Left cardiac atrium (tissue), 4 donors: ENCODE results near the gene SYDE2. TPM values are rescaled to one million over a fixed set of nuclear protein-coding genes. Genes with fewer than 3 reads are reported as not detected.

Experiments used
- ATAC-seq, 2 donors: fragments of 200-7000 bp; cut with Tn5 transposase; one replicate each; pipeline ENCODE4 v1.9.1; 2020; ENCODE audit warnings: mild to moderate bottlenecking in 2 of 2, moderate library complexity in 2 of 2
- DNase-seq: peaks from one replicate; pipeline ENCODE4 v3.0.0-alpha.2; 2020
- intact Hi-C, 2 donors: fragments of 100-400 bp; cut with DNase I; formaldehyde crosslinking; loops; one replicate each; pipeline versions ENCODE4 v1.14.1 to v1.15.1; 2022 to 2023
- microRNA-seq, 2 donors: library from miRNA; unstranded; fragments of <30 nt; microRNA quantifications; one replicate each; pipeline ENCODE4 v1.2.0, GENCODE V29; 2020
- total RNA-seq, 2 donors: library from RNA; stranded (reverse); fragmentation: NEBNext Ultra II Directional; extraction: Animal tissue kit (Norgen Biotek cat#: 25700); gene quantifications; one replicate each; pipeline ENCODE4 v1.2.1, GENCODE V29; 2021
- donor health status: DM: no; HTN: yes; CAD: no.
- donor health status: DM: no; HTN: yes; CAD: no; lungs with severe emphysema.
- donor health status: DM: yes; HTN: yes; CAD: no.
- donor health status: Dilated cardiomyopathy.

The SYDE2 gene
- total RNA-seq, 2 donors from 2014 or later = 14.3 to 14.5 TPM

DNA sequence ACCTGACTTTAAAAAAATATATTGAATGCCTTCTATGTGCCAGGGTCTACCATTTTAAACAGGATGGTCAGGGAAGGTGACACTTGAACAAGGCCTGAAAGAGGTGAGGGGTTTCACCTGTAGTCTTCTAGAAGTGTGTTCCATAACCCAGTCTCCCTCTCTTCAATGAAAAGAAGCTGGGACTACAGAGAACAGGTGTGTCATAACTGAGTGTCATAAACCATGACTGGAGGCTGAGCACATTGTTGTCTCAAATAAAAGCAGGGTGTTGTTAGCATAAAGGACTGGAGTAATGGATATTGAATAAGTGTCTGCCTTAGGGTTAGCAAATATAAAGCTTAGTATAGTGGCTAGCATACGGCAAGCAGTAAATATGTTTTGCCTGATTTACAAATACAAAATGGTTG, 65.4 kb downstream of the SYDE2 start:
- no peak for DNase-seq
- intact Hi-C loops = no loop called here
- no peak for ATAC-seq

GRCh38 chr1:85134583-85135391, 66.0 kb downstream of the SYDE2 start:
- intact Hi-C loops = no loop called here
- DNase-seq (no peak), ATAC-seq (peak in 1 of 2 donors; percentile 63)

- no peak for DNase-seq
- no peak for ATAC-seq
- intact Hi-C loops = no loop called here
Measured at GRCh38 chr1:85133565-85134159, 67.2 kb downstream of the SYDE2 start.

- DNase-seq = no peak
- ATAC-seq = no peak
- intact Hi-C loops = no loop called here
Measured at GRCh38 chr1:85132078-85132720, 68.6 kb downstream of the SYDE2 start.

GRCh38 chr1:85128316-85128715, 72.5 kb downstream of the SYDE2 start:
- DNase-seq (no peak), ATAC-seq (no peak)
- intact Hi-C loops = no loop called here

GRCh38 chr1:85125891-85126290, 74.9 kb downstream of the SYDE2 start:
- intact Hi-C loops = no loop called here
- no peak for ATAC-seq
- DNase-seq = no peak

DNA sequence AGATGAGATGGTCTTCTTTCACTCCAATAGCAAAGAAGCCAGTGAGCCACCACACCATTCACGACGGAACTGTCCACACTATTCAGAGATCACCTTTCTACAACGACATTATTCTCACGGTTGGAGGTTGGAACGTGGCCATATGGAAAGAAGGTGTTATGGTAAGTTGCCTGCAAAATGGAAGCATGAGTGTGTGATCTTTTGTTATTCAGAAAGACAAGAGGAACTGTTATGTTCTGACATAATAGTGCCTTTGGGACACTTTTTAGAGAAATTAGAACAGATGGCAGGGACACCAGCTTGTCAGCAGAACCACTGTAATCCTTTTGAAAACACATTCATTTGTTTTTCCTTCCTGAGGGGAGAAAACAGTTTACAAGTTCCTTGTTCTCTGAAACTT, 76.7 kb downstream of the SYDE2 start:
- DNase-seq (no peak), ATAC-seq (no peak)
- intact Hi-C loops = no loop called here

DNA sequence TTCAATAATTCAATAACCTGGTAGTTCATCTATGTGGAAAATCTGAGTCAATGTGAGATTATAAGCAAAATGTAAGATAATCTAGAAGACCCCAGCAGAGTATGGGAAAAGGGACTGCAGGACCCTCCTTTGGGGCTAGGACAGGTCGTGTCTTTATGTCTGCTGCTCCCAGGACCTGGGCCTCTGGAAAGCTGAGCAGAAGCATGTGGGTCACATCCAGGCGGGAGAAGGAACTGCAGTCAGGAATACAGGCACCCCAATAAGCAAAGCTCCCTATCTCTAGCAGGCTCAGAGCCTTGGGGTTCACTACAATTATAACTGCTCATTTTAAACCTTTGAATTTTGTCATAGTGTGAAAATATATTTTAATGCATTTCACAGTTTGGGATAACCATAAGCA, 78.6 kb downstream of the SYDE2 start:
- DNase-seq (no peak), ATAC-seq (no peak)
- intact Hi-C loops = no loop called here

DNA sequence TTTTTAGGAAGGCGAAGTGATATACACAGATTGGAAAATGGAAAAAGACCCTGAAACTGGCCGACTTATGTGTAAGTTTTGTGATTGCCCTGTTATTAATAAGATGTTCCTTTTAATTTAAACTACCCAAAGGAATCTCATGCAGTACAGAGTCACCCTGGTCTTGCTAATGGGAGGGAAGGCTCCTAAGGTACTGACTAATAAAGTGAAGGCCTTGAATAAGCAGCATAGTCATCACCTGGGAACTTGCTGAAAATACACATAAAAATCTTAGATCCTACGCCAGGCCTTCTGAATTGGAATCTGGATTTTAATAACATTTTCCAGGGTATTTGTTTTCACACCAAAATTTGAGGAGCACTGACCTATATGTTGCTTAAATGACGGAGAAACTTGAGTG, 79.1 kb downstream of the SYDE2 start:
- intact Hi-C loops = no loop called here
- no peak for DNase-seq
- ATAC-seq = no peak

DNA sequence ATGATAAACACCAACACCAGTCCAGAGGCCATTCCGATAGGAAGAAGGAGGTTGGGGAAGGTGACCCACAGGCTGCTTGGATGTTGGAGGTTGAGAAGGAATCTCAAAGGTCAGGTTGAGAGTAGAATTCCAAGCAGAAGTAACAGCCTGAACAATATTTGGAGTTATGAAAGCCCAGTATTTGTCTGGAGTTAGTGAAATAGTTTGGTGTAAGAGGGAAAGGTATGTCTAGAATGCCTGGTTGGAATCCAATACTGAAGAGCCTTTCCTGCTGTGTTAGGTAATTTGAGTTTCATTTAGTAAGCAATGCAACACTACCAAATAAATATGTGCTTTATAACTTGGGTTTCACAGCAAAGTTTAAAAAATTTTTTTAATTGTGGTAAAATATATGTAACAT, 82.1 kb downstream of the SYDE2 start:
- no peak for ATAC-seq
- intact Hi-C loops = no loop called here
- DNase-seq = no peak

DNA sequence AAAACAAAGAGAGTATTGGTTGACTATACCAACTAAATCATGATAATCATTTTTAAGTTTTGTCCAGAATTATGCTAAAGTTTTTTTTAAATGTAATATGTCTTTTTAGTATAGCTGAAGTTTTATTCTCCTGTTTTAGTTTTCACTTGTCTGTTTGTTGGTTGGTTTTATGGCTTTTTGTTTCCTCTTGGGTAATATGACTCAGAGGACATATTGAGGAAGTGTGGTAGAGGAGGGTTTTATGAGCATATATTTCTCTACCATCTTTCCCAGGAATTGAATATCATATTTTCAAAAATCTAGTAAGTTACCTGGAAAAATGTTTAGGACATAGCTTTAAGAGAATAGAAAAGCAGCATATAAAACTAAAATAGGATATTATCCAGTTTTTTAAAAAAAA, 84.0 kb downstream of the SYDE2 start:
- no peak for ATAC-seq
- intact Hi-C loops = no loop called here
- no peak for DNase-seq

- ATAC-seq (no peak), DNase-seq (no peak)
- intact Hi-C loops = no loop called here
Measured at GRCh38 chr1:85115933-85116332, 84.9 kb downstream of the SYDE2 start.

- ATAC-seq (no peak), DNase-seq (no peak)
- intact Hi-C loops = no loop called here
Measured at GRCh38 chr1:85111695-85112094, 89.1 kb downstream of the SYDE2 start.

GRCh38 chr1:85109475-85109874, 91.3 kb downstream of the SYDE2 start:
- DNase-seq (peak; percentile 47), ATAC-seq (peak; percentile 93 to 95)
- intact Hi-C loops = loop anchor here (2.0 to 5.0 kb wide), 2 partner anchors 145 to 148 kb away; partner anchors contain the start of gene C1orf52 (in 1 of the 2)

Small RNA genes within 50 kb of the gene (microRNA-seq; reads per million reads assigned to microRNA genes)
- gene MIR4423 = 1.6 to 20.8 reads per million in 2 donors

Other genes starting within 250 kb of the SYDE2 start
- gene MCOLN2, start 203.9 kb downstream of the SYDE2 start, total RNA-seq = 1 to 10 TPM in 1 of 2 donors, under 1 TPM in 1; 0.62 to 1.0 TPM
- 10 to 100 TPM in 1 of 2 donors, 1 to 10 TPM in 1; 7.6 to 11.6 TPM for gene MCOLN3, start 152.5 kb downstream of the SYDE2 start, total RNA-seq
- 10 to 100 TPM; 15.6 to 17.6 TPM for gene C1orf52, start 58.6 kb upstream of the SYDE2 start, total RNA-seq
- gene BCL10, start 75.6 kb upstream of the SYDE2 start, total RNA-seq = 10 to 100 TPM in 1 of 2 donors, 1 to 10 TPM in 1; 9.0 to 12.7 TPM